K562 (cell line): ENCODE results near the gene YIPF4. TPM values are rescaled to one million over a fixed set of nuclear protein-coding genes. Genes with fewer than 3 reads are reported as not detected.
"Not testable (repeated sequence)": the region's sequence is repeated elsewhere in the genome, so short reads cannot be mapped to it uniquely, and the experiment has no call there.

Experiments used
- ATAC-seq: fragments of 200-7000 bp; cut with Tn5 transposase; 3 replicates; pipeline ENCODE4 v1.9.1; 2020; ENCODE audit warnings: moderate library complexity
- BruUV-seq: library from RNA; stranded (reverse); fragments of 400-500 nt; replicated peaks from 2 replicates; lab custom pipeline; 2021; lab: Mats Ljungman, UMichigan
- CTCF ChIA-PET: fragments of 300-600 bp; formaldehyde crosslinking; extraction: SDS; loops from one replicate; lab custom pipeline; 2021; ENCODE audit warnings: low intra/inter-chr PET ratio; lab: Yijun Ruan, JAX
- POLR2A ChIA-PET: fragments of 300-600, 350-650 bp; sonication (Branson Sonifier 250); formaldehyde crosslinking; extraction: SDS; loops from one replicate; lab custom pipeline; 2021; ENCODE audit warnings: antibody characterized with exemption, inconsistent platforms; lab: Yijun Ruan, JAX
- DNase-seq, 4 experiments: peaks; one replicate each; pipeline versions ENCODE4 v3.0.0 to v3.0.0-alpha.2; 2011 to 2018; ENCODE audit warnings: low spot score in 3 of 4, mixed read lengths in 3 of 4; ENCODE audit errors: extremely low read depth in 1 of 4
- FAIRE-seq: peaks from 2 replicates; lab custom pipeline; 2011; peaks lifted over from hg19 to GRCh38; lab: Jason Lieb, UNC
- H2AFZ ChIP-seq: 2 replicates; pipeline ENCODE4 v1.6.0; 2011; ENCODE audit warnings: low read depth, low read length, control low read depth, inconsistent platforms
- H3K27ac ChIP-seq: fragments of 200-600 bp; 3 replicates; pipeline ENCODE4 v1.8.0; 2011; ENCODE audit warnings: low read depth, mild to moderate bottlenecking, control low read depth, inconsistent platforms, low read length, moderate library complexity, mixed read lengths; ENCODE audit errors: extremely low read depth
- H3K27me3 ChIP-seq, 2 experiments: fragments of 300-600 bp in 1 of 2; 2 replicates in 1 of 2; 3 replicates in 1 of 2; pipeline versions ENCODE4 v1.6.0 to v1.8.0; 2011; ENCODE audit warnings: inconsistent platforms in 2 of 2, low read length in 2 of 2, mild to moderate bottlenecking in 1 of 2, mixed read lengths in 1 of 2, moderate library complexity in 1 of 2; ENCODE audit not compliant: control insufficient read depth in 2 of 2, insufficient read depth in 2 of 2
- H3K36me3 ChIP-seq: fragments of 300-600 bp; 3 replicates; pipeline ENCODE4 v1.8.0; 2011; ENCODE audit warnings: mild to moderate bottlenecking, low read length, inconsistent platforms; ENCODE audit not compliant: control insufficient read depth, insufficient read depth
- H3K4me1 ChIP-seq, 2 experiments: fragments of 200-600 bp in 1 of 2; replicated peaks in 1 of 2; 2 replicates in 1 of 2; 3 replicates in 1 of 2; pipeline versions ENCODE4 v1.5.1 to v1.8.0; 2011; ENCODE audit warnings: inconsistent platforms in 2 of 2, low read length in 2 of 2, mild to moderate bottlenecking in 1 of 2, mixed read lengths in 1 of 2, moderate library complexity in 1 of 2; ENCODE audit not compliant: control insufficient read depth in 2 of 2, insufficient read depth in 2 of 2
- H3K4me2 ChIP-seq: 2 replicates; pipeline ENCODE4 v1.6.1; 2011; ENCODE audit warnings: low read length, control low read depth, inconsistent platforms, mixed read lengths; ENCODE audit not compliant: insufficient read depth
- H3K4me3 ChIP-seq: fragments of 200-600 bp; sonication (generic), shearing (Covaris generic); 2 replicates; pipeline ENCODE4 v1.5.1; 2016; ENCODE audit warnings: control low read depth, inconsistent platforms
- H3K79me2 ChIP-seq: fragments of 200-600 bp; 3 replicates; pipeline ENCODE4 v1.8.0; 2011; ENCODE audit warnings: low read length, inconsistent platforms; ENCODE audit not compliant: control insufficient read depth, insufficient read depth
- H3K9ac ChIP-seq, 2 experiments: 2 replicates each; pipeline versions ENCODE4 v1.6.0 to v1.6.1; 2011; ENCODE audit warnings: low read depth in 2 of 2, low read length in 2 of 2, control low read depth in 1 of 2, inconsistent platforms in 1 of 2, mild to moderate bottlenecking in 1 of 2, mixed read lengths in 1 of 2; ENCODE audit not compliant: insufficient read depth in 1 of 2
- H3K9me1 ChIP-seq: one replicate; pipeline ENCODE4 v1.6.0; 2011; ENCODE audit warnings: inconsistent platforms, mild to moderate bottlenecking, low read length, moderate library complexity; ENCODE audit not compliant: control insufficient read depth, insufficient read depth
- H3K9me3 ChIP-seq: replicated peaks from 2 replicates; pipeline ENCODE4 v1.5.1; 2011; ENCODE audit warnings: low read depth, low read length, inconsistent platforms; ENCODE audit not compliant: control insufficient read depth, insufficient read depth
- H4K20me1 ChIP-seq: replicated peaks from 2 replicates; pipeline ENCODE4 v1.6.1; 2011; ENCODE audit warnings: low read length, inconsistent platforms, mixed read lengths; ENCODE audit not compliant: control insufficient read depth, insufficient read depth
- BCOR ChIP-seq: fragments of 450-650 bp; IDR thresholded peaks from 2 replicates; pipeline ENCODE4 v1.6.1; 2016
- COPS2 ChIP-seq: fragments of 450-650 bp; conservative IDR thresholded peaks from 2 replicates; pipeline ENCODE4 v1.6.1; 2016; ENCODE audit warnings: mild to moderate bottlenecking, moderate library complexity
- LCOR ChIP-seq: sonication (generic); formaldehyde crosslinking; IDR thresholded peaks from 2 replicates; pipeline ENCODE4 v1.8.0; 2022; ENCODE audit warnings: mild to moderate bottlenecking, missing genetic modification reagents
- SP1 ChIP-seq: sonication (generic); formaldehyde crosslinking; IDR thresholded peaks from 2 replicates; pipeline ENCODE4 v1.8.1; 2022; ENCODE audit warnings: mild to moderate bottlenecking, missing genetic modification reagents
- WGBS: fragments of 100-300 bp; shearing (Covaris generic); methylation state at CpG from one replicate; pipeline ENCODE4 v1.1.6; 2016; ENCODE audit warnings: low coverage, mixed read lengths; ENCODE audit not compliant: insufficient coverage; ENCODE audit errors: missing lambda C conversion rate; 5-methylcytosine and 5-hydroxymethylcytosine counted together
- in situ Hi-C: fragments of 300-500 bp; cut with MboI; formaldehyde crosslinking; loops from 4 replicates; pipeline ENCODE4 v1.15.0; 2018; ENCODE audit warnings: inconsistent platforms, mixed read lengths
- intact Hi-C: fragments of 100-400 bp; cut with micrococcal nuclease; formaldehyde crosslinking; loops from 2 replicates; pipeline ENCODE4 v1.14.2; 2022
- polyA plus RNA-seq, 8 experiments: library from polyadenylated mRNA; depleted of rRNA in 4 of 8; stranded (reverse) in 5 of 8; unstranded in 3 of 8; fragments of >200 nt; fragmentation: Nextera tagmentation in 2 of 8; fragmentation: Illumina TruSeq in 1 of 8; extraction: Ambion mirVana in 2 of 8; extraction: Trizol in 1 of 8; gene quantifications; 2 replicates each; pipeline versions ENCODE4 v1.2.1 to v1.2.3, GENCODE V29; 2011 to 2014; ENCODE audit warnings: inconsistent platforms in 1 of 8, missing spikeins in 1 of 8
- total RNA-seq, 7 experiments: library from RNA; depleted of rRNA in 6 of 7; stranded (reverse); fragments of >200 nt in 6 of 7; fragmentation: Illumina TruSeq in 2 of 7; extraction: Trizol in 2 of 7; gene quantifications; 2 replicates each; pipeline versions ENCODE4 v1.2.1 to v1.2.3, GENCODE V29; 2011 to 2021; ENCODE audit warnings: low replicate concordance in 1 of 7

The YIPF4 gene
- total and polyA plus RNA-seq, 9 of the 15 experiments (the other 6 are each of a cell fraction or from before 2014, with no cell fraction given) = 4.9 to 46.9 (median 17.5) TPM

- no peaks in the 10 kb centered on the region for H3K27me3 ChIP-seq
- BruUV-seq = no TSS peak
- no peaks in the 10 kb centered on the region for H3K9me1 ChIP-seq
- DNase-seq (no peak), FAIRE-seq (no peak), ATAC-seq (no peak)
- peaks cover 18% of the 10 kb centered on the region for H4K20me1 ChIP-seq
- TF ChIP-seq LCOR (CRISPR knock-in tag) = no peak
- TF ChIP-seq SP1 (CRISPR knock-in tag) = no peak
- no peak for TF ChIP-seq BCOR
- TF ChIP-seq COPS2 = no peak
- H3K79me2 ChIP-seq = peaks cover 100% of the 10 kb centered on the region
- H3K4me2 ChIP-seq = no peak overlapping the region
- no peak overlapping the region for H3K27ac ChIP-seq
- no peak overlapping the region for H2AFZ ChIP-seq
- in situ Hi-C loops = no loop called here
- H3K4me1 ChIP-seq = peaks cover 3 to 7% of the 10 kb centered on the region in 2 experiments; a peak in 3 of 5 replicates
- WGBS = 82% methylated on average over 2 of the region's 2 CpGs
- H3K9ac ChIP-seq = no peak overlapping the region
- POLR2A ChIA-PET = no interaction called here
- H3K4me3 ChIP-seq = no peak overlapping the region
- CTCF ChIA-PET = no interaction called here
- H3K36me3 ChIP-seq = peaks cover 31% of the 10 kb centered on the region
- intact Hi-C loops = no loop called here
- H3K9me3 ChIP-seq = no peaks in the 10 kb centered on the region
Observed at GRCh38 chr2:32363597-32363996, 85.9 kb downstream of the YIPF4 start.

- H3K4me1 ChIP-seq, H3K4me2 ChIP-seq, DNase-seq, H3K9ac ChIP-seq, H3K9me1 ChIP-seq, BruUV-seq, intact Hi-C loops, H3K4me3 ChIP-seq, FAIRE-seq, H3K27ac ChIP-seq, H3K9me3 ChIP-seq, POLR2A ChIA-PET, CTCF ChIA-PET, ATAC-seq, H3K27me3 ChIP-seq, H2AFZ ChIP-seq, in situ Hi-C loops: not testable (repeated sequence)
- 91% methylated on average over 9 of the region's 9 CpGs for WGBS
- Histone ChIP-seq H3K79me2 (peaks cover 100% of the 10 kb centered on the region), H4K20me1 (peaks cover 15% of the 10 kb centered on the region), H3K36me3 (peaks cover 24% of the 10 kb centered on the region)
Observed at GRCh38 chr2:32364290-32364689, 86.6 kb downstream of the YIPF4 start.

- H4K20me1 ChIP-seq, CTCF ChIA-PET, H3K9ac ChIP-seq, POLR2A ChIA-PET, H3K4me1 ChIP-seq, ATAC-seq, H3K9me3 ChIP-seq, H3K4me2 ChIP-seq, H2AFZ ChIP-seq, H3K27ac ChIP-seq, BruUV-seq, intact Hi-C loops, in situ Hi-C loops, H3K9me1 ChIP-seq, H3K4me3 ChIP-seq, H3K27me3 ChIP-seq, DNase-seq, FAIRE-seq: not testable (repeated sequence)
- WGBS = 83% methylated on average over 3 of the region's 3 CpGs
- Histone ChIP-seq H3K79me2 (peaks cover 99% of the 10 kb centered on the region), H3K36me3 (peaks cover 17% of the 10 kb centered on the region; the same call in 2 of the 3 replicates)
Observed at GRCh38 chr2:32365679-32366078, 88.0 kb downstream of the YIPF4 start.
